ENCODE data around the gene PTGS2. TPM values are rescaled to one million over a fixed set of nuclear protein-coding genes. Genes with fewer than 3 reads are reported as not detected.

Gene PTGS2
- total RNA-seq, 2 experiments from 2014 or later = 0.61 to 0.88 TPM

- no peak for TF ChIP-seq CTCF (IDR thresholded peaks at IDR 0.05)
- Histone ChIP-seq H3K36me3 (ENCODE audit: insufficient read depth, low read length) (no peaks in the 10 kb centered on the region), H3K27ac (ENCODE audit: low read depth in 1 of 2, low read length in 2 of 2) (no peak overlapping the region), H3K4me3 (ENCODE audit: low read length) (no peak overlapping the region), H3K27me3 (ENCODE audit: control insufficient read depth in 1 of 2, insufficient read depth in 2 of 2, low read length in 2 of 2) (no peaks in the 10 kb centered on the region), H3K9me3 (ENCODE audit: control insufficient read depth in 1 of 2, insufficient read depth in 1 of 2, low read length in 2 of 2) (no peaks in the 10 kb centered on the region), H3K4me1 (ENCODE audit: insufficient read depth, low read length) (no peaks in the 10 kb centered on the region)
- H3K9me3 Mint-ChIP-seq = no peaks in the 10 kb centered on the region
- H3K27ac Mint-ChIP-seq = no peak overlapping the region
- no peaks in the 10 kb centered on the region for H3K36me3 Mint-ChIP-seq (ENCODE audit: low read depth)
- no peak for DNase-seq
- POLR2A ChIA-PET = no interaction called here
- no peak for ATAC-seq (ENCODE audit: poor library complexity)
- no peaks in the 10 kb centered on the region for H3K27me3 Mint-ChIP-seq
- intact Hi-C loops (cut with DNase I, micrococcal nuclease) = no loop called here
- H3K4me3 Mint-ChIP-seq = no peak overlapping the region
- CTCF ChIA-PET = no interaction called here
- no peaks in the 10 kb centered on the region for H3K4me1 Mint-ChIP-seq (ENCODE audit: low read depth)
Measured at GRCh38 chr1:186703209-186703766, 23.1 kb upstream of the PTGS2 start.

DNA sequence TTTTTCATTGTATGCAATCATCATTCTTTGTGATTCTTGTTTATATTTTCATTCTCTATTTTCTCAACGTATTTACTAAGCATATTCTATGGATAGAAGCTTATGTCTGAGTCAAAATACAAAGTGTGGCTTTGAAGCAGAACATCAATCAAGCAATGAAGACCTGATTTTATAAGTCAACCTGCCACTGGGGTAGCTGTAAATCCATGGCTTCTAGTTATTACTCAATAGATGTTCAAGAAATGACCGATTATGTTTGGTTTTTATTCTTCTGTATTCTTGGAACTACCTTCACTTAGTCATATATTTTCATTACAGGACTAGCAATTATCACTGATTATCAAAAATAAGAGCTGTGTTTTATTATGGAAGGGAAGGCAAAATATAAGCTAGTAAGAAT lies 20.5 kb upstream of the PTGS2 start:
- ATAC-seq (ENCODE audit: poor library complexity) = no peak
- CTCF ChIA-PET = no interaction called here
- intact Hi-C loops (cut with DNase I, micrococcal nuclease) = no loop called here

DNA sequence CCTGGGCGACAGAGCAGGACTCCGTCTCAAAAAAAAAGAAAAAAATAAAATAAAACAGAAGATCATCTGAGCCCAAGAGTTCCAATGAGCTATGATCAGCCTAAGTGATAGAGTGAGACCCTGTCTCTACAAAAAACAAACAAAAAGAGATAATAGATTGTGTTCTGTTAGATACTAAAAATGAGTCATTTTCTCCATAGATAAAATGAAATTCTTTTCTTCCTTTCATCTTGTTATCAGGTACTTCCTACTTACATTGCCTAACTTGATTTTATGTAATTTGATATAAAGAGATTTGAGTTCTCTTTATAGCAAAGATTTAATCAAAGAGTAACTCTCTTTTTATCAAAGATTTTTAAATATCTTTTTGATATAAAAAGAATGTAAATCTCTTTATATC lies 19.3 kb upstream of the PTGS2 start:
- no peak for TF ChIP-seq CTCF (IDR thresholded peaks at IDR 0.05)
- POLR2A ChIA-PET = no interaction called here
- Mint-ChIP-seq H3K27me3 (no peaks in the 10 kb centered on the region), H3K27ac (no peak overlapping the region), H3K4me3 (no peak overlapping the region), H3K9me3 (peaks cover under 1% of the 10 kb centered on the region), H3K36me3 (ENCODE audit: low read depth) (no peaks in the 10 kb centered on the region), H3K4me1 (ENCODE audit: low read depth) (no peaks in the 10 kb centered on the region)
- no peak for ATAC-seq (ENCODE audit: poor library complexity)
- H3K27ac ChIP-seq (ENCODE audit: low read depth in 1 of 2, low read length in 2 of 2) = no peak overlapping the region
- no peak for DNase-seq
- H3K36me3 ChIP-seq (ENCODE audit: insufficient read depth, low read length) = no peaks in the 10 kb centered on the region
- CTCF ChIA-PET = no interaction called here
- no peaks in the 10 kb centered on the region for H3K9me3 ChIP-seq (ENCODE audit: control insufficient read depth in 1 of 2, insufficient read depth in 1 of 2, low read length in 2 of 2)
- no peaks in the 10 kb centered on the region for H3K4me1 ChIP-seq (ENCODE audit: insufficient read depth, low read length)
- no peak overlapping the region for H3K4me3 ChIP-seq (ENCODE audit: low read length)
- intact Hi-C loops (cut with DNase I, micrococcal nuclease) = no loop called here
- H3K27me3 ChIP-seq (ENCODE audit: control insufficient read depth in 1 of 2, insufficient read depth in 2 of 2, low read length in 2 of 2) = no peaks in the 10 kb centered on the region

More for the DNA sequence above, 20.5 kb upstream of the PTGS2 start:
- Mint-ChIP-seq H3K36me3 (ENCODE audit: low read depth) (no peaks in the 10 kb centered on the region), H3K9me3 (no peaks in the 10 kb centered on the region), H3K4me1 (ENCODE audit: low read depth) (no peaks in the 10 kb centered on the region), H3K27ac (no peak overlapping the region), H3K4me3 (no peak overlapping the region), H3K27me3 (no peaks in the 10 kb centered on the region)
- POLR2A ChIA-PET = no interaction called here
- H3K27me3 ChIP-seq (ENCODE audit: control insufficient read depth in 1 of 2, insufficient read depth in 2 of 2, low read length in 2 of 2) = no peaks in the 10 kb centered on the region
- H3K4me1 ChIP-seq (ENCODE audit: insufficient read depth, low read length) = no peaks in the 10 kb centered on the region
- TF ChIP-seq CTCF (IDR thresholded peaks at IDR 0.05) = no peak
- no peak overlapping the region for H3K4me3 ChIP-seq (ENCODE audit: low read length)
- no peak for DNase-seq
- H3K36me3 ChIP-seq (ENCODE audit: insufficient read depth, low read length) = no peaks in the 10 kb centered on the region
- H3K9me3 ChIP-seq (ENCODE audit: control insufficient read depth in 1 of 2, insufficient read depth in 1 of 2, low read length in 2 of 2) = no peaks in the 10 kb centered on the region
- H3K27ac ChIP-seq (ENCODE audit: low read depth in 1 of 2, low read length in 2 of 2) = no peak overlapping the region
